HFF-Myc (cell line): ENCODE results near the gene BCL7A.

Source experiments
- DNase-seq: peaks from one replicate; pipeline ENCODE4 v3.0.0-alpha.2; 2011; ENCODE audit warnings: low read depth; ENCODE audit errors: extremely low read depth
- H3K4me3 ChIP-seq: replicated peaks from 2 replicates; pipeline ENCODE4 v1.5.1; 2011; ENCODE audit warnings: low read depth, mild to moderate bottlenecking, control low read depth, low read length
- CTCF ChIP-seq: IDR thresholded peaks from 2 replicates; pipeline ENCODE4 v1.5.1; 2012; ENCODE audit warnings: mild to moderate bottlenecking, low read depth, low read length, control low read depth; ENCODE audit errors: missing control alignments

Gene BCL7A

GRCh38 chr12:121990692-121991603, 30.7 kb upstream of the BCL7A start:
- TF ChIP-seq CTCF = no peak
- peak; percentile 47 for DNase-seq
- H3K4me3 ChIP-seq = no peak overlapping the region

GRCh38 chr12:121992059-121992879, 29.4 kb upstream of the BCL7A start:
- H3K4me3 ChIP-seq = no peak overlapping the region
- TF ChIP-seq CTCF = no peak
- peak; percentile 83 for DNase-seq

DNA sequence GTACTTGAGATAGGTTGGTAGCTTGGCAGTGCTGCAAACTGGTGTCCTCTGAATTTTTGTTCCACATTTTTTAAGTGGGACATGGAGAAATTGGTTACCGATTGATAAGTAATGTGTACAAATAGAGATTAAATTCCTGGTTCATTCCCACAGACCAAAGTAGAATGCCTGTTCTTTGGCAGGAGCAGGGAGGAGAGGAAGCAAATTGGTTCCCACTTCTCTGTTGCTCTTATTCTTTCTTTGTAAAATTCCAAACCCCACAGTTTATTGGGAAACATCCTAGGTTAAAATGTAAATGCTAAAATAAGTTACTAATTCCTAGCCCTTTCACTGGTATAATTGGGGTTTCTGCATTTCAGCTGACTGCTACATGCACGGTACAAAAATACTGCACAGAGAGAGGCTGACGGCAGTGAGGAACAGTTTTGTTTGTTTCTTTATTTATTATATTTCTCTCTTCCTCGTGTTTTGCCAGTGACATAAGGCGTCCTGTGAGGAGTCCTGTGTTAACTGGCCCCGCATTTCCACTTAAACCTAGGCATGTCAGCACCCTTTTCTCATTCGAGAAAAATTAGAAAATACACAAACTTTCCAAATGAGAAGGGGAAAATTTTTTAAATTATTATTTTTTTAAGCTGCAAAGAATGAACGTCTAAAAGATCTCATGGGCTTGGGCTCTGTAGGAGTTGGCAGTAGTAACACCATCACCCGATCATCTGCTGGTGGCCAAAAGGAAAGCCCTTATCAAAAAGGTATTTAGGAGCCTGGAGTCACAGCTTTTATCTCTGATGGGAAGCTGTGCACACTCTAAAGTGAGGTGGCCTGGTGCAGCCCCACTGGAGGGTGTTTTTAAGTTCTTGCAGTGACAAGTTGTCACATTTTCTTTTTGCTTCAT, 25.4 kb upstream of the BCL7A start:
- no peak for DNase-seq
- TF ChIP-seq CTCF = no peak
- H3K4me3 ChIP-seq = no peak overlapping the region

DNA sequence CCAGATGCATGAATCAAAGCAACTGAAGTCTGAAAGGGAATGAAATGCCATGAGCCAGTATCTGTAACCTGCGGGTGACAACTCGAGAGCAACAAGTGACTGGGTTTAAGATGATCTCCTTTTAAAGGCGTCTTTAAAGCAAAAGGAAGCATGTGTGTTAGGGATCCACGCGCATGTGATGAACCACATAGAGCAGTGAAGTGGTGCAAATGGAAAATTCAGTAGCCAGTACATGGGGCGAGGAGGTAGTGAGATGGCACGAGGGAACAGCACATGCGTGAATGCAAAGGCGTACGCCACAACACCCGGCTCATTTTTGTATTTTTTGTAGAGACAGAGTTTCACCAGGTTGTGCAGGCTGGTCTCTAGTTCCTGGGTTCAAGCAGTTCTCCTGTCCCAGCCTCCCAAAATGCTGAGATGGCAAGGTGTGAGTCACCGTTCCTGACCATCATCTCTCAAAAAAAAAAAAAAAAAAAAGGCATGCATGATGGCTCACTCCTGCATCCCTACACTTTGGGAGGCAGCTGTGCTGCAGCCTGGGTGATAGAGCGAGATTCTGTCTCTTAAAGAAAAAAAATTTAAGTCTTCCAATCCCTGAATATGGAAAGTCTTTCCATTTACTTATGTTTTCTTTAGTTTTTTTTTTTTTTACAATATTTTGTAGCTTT, 24.6 kb upstream of the BCL7A start:
- DNase-seq = no peak
- H3K4me3 ChIP-seq = no peak overlapping the region
- TF ChIP-seq CTCF = no peak

- TF ChIP-seq CTCF = no peak
- H3K4me3 ChIP-seq = no peak overlapping the region
- DNase-seq = no peak
Observed at GRCh38 chr12:122001466-122002209, 20.0 kb upstream of the BCL7A start.
